Measurements from ENCODE around the gene KLF11.
A peak's percentile ranks its signal among the peaks of the same experiment; 100 is the strongest.

KLF11 gene

DNA sequence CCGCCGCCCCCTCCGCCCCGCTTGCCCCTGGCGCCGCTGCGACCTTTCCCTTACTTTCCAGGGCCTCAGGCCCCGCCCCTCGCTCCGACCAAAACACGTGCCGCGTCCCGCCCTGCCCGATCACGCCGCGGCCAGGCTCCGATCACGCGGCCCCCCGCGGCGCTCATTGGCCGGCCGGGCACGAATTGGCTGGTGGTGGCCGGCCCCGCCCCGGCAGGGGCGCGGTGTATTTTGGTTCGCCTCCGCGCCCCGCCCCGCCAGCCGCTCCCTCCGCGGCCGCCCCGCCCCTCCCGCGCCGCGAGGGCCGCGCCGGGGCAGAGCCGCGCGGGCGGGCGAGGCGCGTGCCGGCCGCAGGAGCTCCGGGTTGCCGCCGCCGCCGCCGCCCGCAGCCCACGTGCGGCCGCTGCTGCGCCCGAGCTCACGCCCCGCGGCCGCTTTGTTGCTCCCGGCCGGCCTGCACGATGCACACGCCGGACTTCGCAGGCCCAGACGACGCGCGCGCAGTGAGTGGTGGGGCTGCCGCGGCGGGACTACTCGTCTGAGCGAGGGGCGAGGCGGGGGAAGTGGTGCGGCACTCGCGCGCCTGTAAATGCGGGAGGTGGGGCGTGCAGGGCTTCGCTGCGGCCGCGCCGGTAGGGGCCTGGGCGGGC lies at the start of gene KLF11:
KLF11 (plus strand) TSS at position 295 of the 650 bp plus-strand sequence; CDS start at position 462, 167 bp downstream.
- peak; percentile 69 for DNase-seq

DNA sequence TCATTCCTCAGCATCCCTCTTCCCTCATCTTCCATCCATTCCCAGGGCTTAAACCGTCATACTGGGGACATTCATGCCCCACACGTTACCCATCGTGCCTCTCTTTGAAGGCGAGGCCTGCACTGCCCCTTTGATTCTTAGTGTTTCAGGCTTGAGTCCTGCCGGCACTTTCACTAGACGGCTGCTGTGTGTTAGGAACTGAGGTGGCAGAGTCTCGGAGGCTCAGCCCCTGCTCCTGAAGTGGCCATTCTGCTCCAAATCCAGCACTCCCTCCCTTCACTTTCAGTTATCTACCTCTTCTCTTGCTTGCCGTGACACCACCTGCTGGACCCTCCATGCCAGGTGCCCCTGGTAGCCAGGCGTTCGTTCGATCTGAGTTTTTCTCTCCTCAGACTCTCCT lies 48.9 kb upstream of the KLF11 start:
- no peak for DNase-seq

DNA sequence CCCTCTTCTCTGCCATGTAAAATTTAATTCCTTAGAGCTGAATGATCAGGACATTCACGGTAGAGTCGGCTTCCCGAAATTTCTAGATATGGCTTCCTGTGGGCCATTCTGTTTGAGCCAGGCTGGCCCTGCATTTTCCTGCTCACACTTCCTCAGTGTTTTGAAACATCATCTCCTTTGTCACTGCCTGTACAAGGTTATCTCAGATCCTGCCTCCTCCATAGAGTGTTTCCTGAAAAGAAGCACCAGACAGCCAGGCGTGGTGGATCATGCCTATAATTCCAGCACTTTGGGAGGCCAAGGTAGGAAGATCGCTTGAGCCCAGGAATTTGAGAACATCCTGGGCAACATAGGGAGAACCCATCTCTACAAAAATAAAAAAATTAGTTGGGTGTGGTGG lies 48.3 kb upstream of the KLF11 start:
- DNase-seq: no peak

DNA sequence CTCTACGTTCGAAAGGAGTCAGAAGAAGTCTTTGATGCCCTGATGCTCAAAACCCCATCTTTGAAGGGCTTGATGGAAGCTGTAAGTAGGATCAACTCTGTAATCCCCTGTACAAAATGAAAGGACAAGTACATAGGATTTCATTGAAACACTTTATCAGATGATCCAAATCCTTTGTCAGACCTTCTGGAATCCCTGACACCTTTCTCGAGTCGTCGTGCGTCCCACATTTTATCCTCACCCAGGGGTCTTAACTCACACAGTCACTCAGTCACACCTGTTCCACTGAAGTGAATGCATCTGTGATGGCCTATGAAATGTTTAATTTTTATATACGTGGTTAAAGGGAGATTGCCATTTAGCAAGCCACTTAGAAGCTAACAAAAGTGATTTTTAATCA lies 47.0 kb upstream of the KLF11 start:
- no peak for DNase-seq

DNA sequence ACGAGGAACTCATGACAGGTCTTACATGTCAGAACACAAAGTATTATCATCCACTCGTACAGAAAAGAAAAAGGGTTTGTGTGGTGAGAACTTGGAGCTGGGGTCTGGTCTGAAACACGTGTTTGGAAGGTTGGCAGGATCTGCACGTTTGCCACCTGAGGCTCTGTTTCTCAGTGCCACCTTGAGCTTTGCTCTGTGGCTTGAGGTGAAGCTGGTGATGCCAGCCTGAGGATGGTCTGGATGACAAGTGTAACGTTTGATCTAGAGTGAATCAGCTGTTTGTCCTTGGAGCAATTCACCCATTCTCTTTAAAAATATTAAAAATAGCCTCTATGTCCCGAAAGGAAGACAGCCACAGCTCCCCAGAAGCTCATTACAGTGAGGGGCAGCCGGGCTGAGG lies 45.4 kb upstream of the KLF11 start:
- DNase-seq: no peak

DNA sequence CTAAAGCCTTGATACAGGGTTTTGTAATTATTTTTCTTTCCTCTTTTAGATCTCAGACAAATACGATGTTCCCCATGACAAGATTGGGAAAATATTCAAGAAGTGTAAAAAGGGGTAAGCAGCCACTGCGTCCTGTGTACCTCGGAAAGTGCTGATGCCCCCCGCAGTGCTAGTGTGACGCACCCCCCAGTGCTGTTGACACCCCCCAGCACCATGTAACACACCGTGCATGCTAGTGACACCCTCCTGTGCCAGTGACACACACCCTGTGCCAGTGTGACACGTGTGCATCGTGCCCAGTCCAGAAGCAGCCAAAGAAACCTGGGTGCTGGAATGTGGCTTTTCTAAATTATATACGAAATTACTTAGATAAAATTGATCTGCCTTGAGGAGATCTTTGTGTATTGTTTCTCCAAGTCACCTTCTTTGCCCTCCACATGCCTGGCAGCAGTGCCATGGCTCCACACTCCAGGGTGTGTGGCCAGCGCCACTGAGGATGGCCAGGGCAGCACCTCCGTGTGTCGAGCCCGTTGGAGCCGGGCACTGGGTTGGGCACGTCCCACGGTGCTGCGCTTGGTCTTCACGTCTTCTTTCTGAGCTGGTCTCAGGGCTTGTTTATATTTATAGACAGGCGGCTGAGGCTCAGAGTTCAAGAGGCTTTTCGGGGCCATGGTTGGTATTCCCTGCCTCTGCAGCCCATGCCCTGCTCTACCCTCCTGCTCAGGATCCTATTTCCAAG lies 44.3 kb upstream of the KLF11 start:
- DNase-seq: no peak

DNA sequence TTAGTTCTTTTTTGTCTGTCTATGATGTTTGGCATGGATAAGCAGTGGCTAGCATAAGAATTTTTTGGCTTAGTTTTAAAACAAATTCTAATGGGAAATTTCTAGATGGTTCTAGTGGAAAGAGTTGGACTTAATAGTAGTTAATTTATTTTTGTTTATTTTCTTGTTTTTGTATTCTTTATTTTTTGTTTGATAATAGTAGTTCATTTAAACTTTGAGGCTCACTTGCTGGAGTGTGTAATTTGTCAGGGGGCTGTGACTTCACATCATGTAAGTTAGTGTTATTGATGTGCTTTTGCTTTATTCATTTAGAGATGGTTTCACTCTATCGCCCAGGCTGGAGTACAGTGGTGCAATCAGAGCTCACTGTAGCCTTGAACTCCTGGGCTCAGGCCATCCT lies 43.7 kb upstream of the KLF11 start:
- no peak for DNase-seq

DNA sequence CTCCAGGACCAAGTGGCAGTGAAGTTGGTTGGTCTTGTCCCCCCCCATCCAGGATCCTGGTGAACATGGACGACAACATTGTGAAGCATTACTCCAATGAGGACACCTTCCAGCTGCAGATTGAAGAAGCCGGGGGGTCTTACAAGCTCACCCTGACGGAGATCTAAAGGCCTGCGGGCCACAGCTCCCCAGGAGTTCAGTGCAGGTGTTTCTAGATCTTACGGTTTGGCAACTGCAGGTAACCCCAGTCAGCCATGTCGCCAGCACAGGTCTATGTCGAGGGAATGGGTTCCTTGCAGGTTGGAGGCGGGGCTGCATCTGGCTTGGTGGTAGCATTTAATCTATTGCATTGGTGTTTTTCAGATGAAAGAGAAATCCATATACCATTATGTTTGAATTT lies 42.8 kb upstream of the KLF11 start:
- DNase-seq: no peak

DNA sequence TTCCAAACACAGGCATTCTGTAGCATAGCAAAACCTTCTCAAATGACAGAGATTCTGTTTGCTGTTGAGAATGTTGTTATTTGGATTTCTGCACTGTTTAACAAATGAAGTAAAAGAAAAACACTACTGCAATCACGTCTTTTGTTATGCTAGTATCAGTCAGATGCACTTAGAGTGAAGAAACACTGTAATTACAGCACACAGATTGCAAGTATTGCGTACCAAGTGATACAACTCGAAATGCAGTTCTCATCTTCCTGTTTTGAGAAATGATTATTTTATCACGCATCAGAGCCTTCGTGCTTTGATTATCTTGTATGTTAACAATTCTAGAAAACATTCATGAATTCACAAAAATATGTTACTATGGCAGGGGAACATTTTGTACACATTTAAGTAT lies 41.8 kb upstream of the KLF11 start:
- DNase-seq: no peak

DNA sequence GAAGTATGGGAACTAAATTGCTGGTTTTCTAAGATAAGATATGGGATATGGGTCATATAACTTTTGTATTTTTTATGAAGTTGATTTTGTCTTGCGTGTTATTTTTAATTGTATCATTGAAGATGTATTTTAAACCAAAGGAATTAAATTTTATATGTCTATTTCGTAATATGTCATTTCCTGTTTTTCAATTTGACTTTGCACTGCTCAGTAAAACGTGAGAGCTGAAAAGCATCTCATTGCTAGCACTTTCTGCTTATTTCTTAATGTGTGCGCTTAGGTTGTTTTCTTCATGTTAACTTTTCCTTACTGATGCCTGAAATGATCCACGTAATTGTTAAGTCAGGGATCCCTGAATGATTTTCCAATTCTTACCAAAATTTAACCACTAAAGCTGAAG lies 41.2 kb upstream of the KLF11 start:
- no peak for DNase-seq

DNA sequence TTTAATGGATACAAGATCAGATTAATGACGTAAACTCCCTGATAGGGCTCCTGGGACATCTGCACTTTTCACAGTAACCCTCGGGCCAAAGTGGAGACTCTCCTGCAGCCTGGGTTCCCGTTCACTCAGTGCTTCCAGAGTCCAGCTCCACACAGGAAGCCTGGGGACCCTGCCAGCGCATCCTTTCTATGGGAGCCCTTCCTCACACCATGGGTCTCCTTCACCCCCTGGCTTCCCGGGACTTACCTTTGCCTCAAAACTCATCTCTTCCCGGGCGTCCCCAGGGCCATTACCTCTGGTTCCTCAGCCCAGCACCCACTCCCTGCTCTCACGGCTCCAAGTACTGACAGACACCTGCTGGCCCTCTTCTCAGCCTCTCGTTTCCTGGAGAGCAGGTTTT lies 40.7 kb upstream of the KLF11 start:
- no peak for DNase-seq

DNA sequence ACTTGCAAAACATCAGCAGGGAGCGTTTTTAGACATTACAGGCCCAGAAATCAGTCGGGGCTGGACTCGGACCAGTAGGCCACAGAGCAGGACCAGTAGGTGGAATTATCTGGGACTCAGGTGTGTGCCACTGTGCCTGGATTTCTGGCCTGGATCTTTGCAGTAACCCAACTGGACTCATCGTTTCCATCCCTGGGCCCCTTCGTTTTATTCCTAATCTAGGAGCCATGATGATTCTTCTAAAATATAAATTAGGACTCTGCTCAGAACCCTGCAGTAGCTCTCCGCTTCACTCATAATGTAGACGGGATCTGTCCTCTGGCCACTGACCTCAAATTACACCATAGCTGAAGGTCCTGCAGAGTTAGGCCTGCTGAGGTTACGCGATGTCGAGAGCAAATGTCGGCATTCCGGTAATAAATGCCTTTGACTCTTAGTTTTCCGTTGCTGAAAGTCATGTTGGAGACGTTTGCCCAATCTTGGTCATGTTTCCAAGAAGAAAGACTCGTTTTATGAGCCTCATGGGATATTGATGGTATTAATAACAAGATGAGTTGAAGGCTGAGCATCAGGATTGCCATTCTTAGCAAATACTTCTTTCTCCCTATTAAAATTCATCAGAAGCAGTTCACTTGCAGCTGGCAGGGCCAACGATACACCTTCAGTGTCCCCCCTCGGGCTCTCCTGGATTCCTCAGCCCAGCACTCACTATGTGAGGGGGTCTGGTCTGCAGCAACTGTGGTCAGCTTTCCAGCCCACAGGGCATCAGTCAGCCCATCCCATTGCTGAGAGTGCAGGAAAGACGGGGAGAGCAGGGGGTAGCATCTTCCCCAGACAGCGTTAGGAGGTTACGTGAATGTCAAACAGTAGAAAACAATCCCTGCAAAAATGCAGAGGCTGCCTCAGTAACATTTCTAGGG lies 39.9 kb upstream of the KLF11 start:
- DNase-seq: no peak

DNA sequence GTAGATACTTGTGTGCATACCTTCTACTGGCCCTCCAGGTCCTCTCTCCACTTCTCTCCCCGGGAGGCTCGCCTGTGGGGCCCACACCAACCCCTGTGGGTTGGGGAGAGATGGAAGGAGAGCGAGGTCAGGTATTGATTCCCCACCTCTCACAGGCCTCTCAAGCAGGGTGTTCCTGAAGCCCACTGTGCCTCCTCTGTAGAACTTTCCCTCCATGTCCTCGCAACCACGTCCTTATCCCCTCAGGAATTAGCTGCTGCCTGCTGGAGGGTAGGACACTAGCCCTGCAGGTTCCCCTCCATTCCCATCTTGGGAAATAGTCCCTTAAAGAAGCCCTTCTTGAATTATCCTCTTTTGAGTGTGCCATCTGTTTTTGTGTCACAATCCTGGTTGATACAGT lies 38.9 kb upstream of the KLF11 start:
- no peak for DNase-seq

DNA sequence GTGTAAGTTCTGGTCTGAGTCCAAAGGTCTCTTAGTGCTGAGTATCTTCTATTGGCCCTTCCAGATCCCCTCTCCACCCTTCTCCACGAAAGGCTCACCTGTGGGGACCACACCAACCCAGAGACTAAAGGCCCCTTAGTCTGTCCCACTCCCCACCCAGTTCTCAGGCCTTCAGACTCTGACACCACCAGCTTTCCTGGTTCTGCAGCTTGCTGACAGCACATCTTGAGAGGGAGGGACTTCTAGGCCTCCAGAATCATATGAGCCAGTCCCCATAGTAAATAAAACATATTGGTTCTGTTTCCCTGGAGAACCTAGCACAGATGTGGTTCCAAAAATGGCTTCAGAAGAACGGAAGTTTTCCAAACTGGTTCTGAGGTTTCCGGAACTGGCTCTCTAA lies 38.5 kb upstream of the KLF11 start:
- DNase-seq: no peak

DNA sequence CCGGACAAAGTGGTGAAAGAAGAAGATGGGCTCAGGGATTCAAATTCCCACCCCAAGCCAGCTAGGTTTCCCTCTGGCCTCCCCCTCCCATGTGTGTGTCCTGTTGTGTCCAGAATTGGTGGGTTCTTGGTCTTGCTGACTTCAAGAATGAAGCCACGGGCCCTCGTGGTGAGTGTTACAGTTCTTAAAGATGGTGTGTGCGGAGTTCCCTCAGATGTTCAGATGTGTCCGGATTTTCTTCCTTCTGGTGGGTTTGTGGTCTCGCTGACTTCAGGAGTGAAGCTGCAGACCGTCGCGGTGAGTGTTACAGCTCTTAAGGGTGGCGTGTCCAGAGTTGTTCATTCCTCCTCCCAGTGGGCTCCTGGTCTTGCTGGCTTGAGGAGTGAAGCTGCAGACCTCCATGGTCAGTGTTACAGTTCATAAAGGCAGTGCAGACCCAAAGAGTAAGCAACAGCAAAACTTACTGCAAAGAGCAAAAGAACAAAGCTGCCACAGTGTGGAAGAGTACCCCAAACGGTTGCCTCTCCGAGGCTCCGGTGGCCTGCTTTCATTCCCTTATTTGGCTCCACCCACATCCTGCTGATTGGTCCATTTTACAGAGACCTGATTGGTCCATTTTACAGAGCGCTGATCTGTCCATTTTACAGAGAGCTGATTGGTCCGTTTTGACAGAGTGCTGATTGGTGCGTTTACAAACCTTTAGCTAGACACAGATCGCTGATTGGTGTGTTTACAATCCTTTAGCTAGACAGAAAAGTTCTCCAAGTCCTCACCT lies 37.7 kb upstream of the KLF11 start:
- DNase-seq: no peak

DNA sequence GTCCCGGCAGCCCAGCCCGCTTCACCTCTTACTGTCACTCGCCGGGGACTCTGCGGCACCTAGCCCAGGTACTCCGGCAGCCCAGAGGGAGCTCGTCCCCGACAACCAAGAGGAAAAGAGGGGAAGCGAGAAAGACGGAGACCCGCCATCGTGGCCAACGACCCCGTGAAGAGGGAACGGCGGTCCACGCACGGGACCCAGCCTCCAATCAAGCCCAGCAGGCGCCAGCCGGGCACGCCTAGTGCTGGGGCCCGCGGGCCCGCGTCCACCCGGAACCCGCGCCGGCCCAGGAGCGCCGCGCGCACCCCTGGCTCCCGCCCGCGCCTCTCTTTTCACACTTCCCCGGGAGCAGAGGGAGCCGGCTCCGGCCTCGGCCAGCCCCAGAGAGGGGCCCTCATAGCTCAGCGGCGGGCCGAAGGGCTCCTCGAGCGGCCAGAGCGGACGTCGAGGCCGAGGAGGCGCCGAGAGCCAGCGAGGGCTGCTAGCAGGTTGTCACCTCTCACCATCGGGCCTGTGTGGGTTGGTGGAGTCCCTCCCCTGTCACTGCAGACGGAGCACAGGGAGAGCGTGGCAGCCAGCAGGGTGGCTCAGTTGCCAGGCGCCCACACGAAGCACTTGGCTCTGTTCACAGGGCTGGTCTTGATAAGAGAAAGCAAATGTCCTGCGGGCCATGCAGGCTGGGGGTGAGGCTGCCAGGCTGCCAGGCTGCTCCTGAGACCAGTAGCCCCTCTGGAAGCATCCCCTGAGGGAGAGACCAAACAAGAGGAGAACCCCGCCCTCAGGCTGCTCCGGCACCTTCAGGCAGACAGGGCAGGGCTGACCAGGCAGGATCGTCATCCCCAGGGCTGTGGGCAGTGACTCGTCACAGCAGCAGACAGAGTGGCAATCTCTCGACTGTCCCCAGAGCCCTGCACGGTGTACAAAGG lies 36.9 kb upstream of the KLF11 start:
- DNase-seq: no peak

DNA sequence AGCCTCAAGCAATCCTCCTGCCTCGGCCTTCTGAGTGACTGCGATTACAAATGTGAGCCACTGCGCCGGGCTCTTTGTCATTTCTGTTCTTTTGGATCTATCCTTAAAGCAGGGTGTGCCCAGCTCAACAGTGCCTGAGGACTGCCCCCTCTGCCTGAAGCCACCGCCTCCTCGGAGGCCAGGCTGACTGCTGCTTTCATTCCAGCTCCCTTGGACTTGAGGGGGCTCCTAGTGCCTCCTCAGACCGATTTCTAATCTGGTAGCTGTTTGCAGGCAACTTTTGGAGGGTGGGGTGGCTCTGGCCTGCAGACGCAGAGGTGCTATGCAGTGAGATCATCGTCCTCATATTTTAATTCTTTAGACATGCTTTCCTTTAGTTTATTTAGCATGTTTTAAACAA lies 35.9 kb upstream of the KLF11 start:
- no peak for DNase-seq

DNA sequence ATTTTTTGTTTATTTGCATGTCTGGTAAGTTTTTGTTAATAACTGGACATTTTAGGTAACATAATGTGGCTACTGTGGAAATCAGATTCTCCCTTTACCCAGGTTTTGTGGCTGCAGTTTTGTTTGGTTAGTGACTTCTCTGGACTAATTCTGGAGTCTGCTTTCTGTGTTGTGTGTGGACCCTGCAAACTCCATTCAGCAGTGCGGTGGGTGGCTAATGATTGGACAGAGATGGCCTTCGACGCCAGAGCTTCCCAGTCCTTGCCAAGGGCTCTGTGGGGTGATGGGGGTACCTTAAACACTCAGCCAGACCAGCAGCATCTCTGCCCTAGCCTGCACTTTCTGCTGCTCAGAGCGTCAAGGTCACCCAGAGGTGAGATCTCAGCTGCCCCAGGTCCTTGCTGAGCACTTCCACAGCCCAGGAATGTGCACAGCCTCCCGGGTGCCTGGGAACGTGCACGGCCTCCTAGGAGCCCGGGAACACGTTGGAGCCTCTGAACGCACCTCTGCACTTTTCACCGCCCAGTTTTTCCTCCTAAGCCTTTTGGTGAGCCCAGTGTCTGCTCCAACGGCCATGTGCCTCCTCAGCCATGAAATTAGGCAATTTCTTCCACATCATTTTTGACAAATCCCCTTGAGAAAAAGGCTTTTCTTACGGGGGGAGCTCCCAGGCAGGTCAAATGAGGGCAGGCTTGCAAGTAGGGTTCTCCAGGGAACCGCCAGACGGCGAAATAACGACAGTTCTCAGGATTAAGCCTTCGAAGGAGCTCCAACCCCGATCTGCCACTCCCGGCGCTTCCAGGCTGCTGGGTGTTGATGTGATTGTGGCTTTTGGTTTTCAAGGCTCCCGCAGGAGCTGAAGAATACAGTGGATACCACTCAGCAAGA lies 35.2 kb upstream of the KLF11 start:
- DNase-seq: no peak

DNA sequence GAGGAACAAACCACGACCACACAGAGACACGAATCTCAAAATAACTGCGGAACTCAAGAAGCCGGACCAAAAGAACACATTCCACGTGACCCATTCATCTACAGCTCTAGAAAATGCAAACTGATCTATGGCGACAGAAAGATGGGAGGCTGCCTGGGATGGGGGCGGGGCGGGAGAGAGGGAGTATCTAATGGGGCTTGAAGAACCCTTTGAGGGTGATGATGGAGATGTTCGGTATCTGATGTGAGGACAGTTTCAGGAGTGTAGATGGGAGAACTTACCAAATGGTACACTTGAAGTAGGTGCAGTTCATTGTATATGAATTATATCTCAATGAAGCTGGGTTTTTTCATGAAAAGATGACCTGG lies 34.6 kb upstream of the KLF11 start:
- no peak for DNase-seq

DNA sequence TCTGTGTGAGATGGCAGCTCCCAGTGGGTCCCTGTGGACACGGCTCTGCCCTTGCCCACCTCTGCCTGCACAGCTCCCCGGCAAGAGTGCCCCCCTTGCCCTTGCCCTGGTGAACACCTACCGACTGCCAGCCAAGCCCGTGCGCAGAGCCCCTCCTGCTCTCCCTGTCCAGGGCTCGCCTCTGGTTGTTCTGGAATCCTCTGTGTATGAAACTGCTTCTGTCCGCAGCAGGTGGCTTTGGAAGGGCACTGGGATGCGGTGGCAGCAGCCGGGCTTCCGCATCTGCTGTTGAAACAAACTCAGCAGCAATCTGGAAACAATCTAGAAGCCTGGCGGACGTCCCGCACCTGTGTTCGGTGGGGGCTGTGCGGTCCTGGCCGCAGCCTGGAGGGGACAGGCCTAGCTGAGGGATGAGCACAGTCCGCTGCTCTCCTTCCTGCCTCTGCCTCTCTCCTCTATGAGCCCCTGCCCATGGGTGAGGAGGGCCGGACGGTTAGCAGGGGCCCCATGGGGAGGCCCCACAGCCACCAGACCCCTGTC lies 34.0 kb upstream of the KLF11 start:
- DNase-seq: no peak
